ENCODE measurements around the gene PLCH1. TPM values are rescaled to one million over a fixed set of nuclear protein-coding genes. Genes with fewer than 3 reads are reported as not detected.

Gene PLCH1
- total and polyA plus RNA-seq, 2 experiments from 2014 or later: 8.1 to 25.3 TPM

- TF ChIP-seq ZNF462 (CRISPR knock-in tag; IDR thresholded peaks at IDR 0.05): no peak
- TF ChIP-seq STAT1 (IDR thresholded peaks at IDR 0.05; ENCODE audit: unreplicated experiment): no peak
- TF ChIP-seq CREB1 (CRISPR knock-in tag; IDR thresholded peaks at IDR 0.05; ENCODE audit: low read depth): no peak
- TF ChIP-seq EZH2phosphoT487 (IDR thresholded peaks at IDR 0.05; ENCODE audit: unreplicated experiment): no peak
- TF ChIP-seq EZH2 (IDR thresholded peaks at IDR 0.05; ENCODE audit: low read depth, unreplicated experiment): no peak
Observed at GRCh38 chr3:155604126-155604525, 140.7 kb downstream of the PLCH1 start (continued).

- Histone ChIP-seq H3F3A (replicated peaks; ENCODE audit: low read depth) (no peaks in the 10 kb centered on the region), H3K9me2 (ENCODE audit: insufficient read depth) (no peaks in the 10 kb centered on the region; the same call in 1 of the 2 replicates), H3K27ac (ENCODE audit: low read depth) (no peak overlapping the region), H3K79me2 (replicated peaks; ENCODE audit: insufficient read depth) (0 out of 2 replicates have a peak, but pooled peaks cover 5% of the 10 kb centered on the region), H2AFZ (no peak overlapping the region), H3K27me3 (ENCODE audit: insufficient read depth) (no peaks in the 10 kb centered on the region), H3K4me2 (no peak overlapping the region), H3K4me1 (ENCODE audit: insufficient read depth) (peaks cover 24% of the 10 kb centered on the region), H4K20me1 (replicated peaks; ENCODE audit: insufficient read depth) (no peaks in the 10 kb centered on the region), H3K36me3 (ENCODE audit: insufficient read depth) (no peaks in the 10 kb centered on the region), H3K4me3 (no peak overlapping the region)
- Mint-ChIP-seq H3K27ac (no peak overlapping the region), H3K4me1 (peaks cover 36% of the 10 kb centered on the region), H3K36me3 (ENCODE audit: low read depth) (peaks cover 4% of the 10 kb centered on the region; the same call in 1 of the 3 replicates), H3K9me3 (no peaks in the 10 kb centered on the region), H3K4me3 (no peak overlapping the region), H3K27me3 (ENCODE audit: insufficient read depth, low read depth, poor library complexity) (no peaks in the 10 kb centered on the region)
- DNase-seq (ENCODE audit: low spot score): no peak
- no peak for ATAC-seq
- TF ChIP-seq ETS1 (IDR thresholded peaks at IDR 0.05) (no peak), REST (IDR thresholded peaks at IDR 0.05; ENCODE audit: unreplicated experiment) (no peak), POLR2AphosphoS5 (IDR thresholded peaks at IDR 0.05; ENCODE audit: low read depth) (no peak), CREB1 (CRISPR knock-in tag; IDR thresholded peaks at IDR 0.05; ENCODE audit: low read depth) (no peak), EZH2 (IDR thresholded peaks at IDR 0.05; ENCODE audit: low read depth, unreplicated experiment) (no peak)
Observed at GRCh38 chr3:155603302-155603701, 141.6 kb downstream of the PLCH1 start.
